Pancreas (tissue), 10 donors: Measurements from ENCODE around the gene CCL19. TPM values are rescaled to one million over a fixed set of nuclear protein-coding genes. Genes with fewer than 3 reads are reported as not detected.
"Not testable (repeated sequence)": the region's sequence is repeated elsewhere in the genome, so short reads cannot be mapped to it uniquely, and the experiment has no call there.

Source experiments
- ATAC-seq, 4 donors: fragments of 200-7000 bp; cut with Tn5 transposase; one replicate each; pipeline versions ENCODE4 v1.8.0 to v1.9.1; 2020; ENCODE audit warnings: mild to moderate bottlenecking in 4 of 4, moderate library complexity in 4 of 4
- DNase-seq, 6 donors: peaks; one replicate each; pipeline ENCODE4 v3.0.0-alpha.2; 2020
- FAIRE-seq: peaks from 2 replicates; lab custom pipeline; 2012; peaks lifted over from hg19 to GRCh38; lab: Jason Lieb, UNC
- H3K27ac ChIP-seq, 4 donors: fragments of 200-600 bp; sonication (generic); 1 replicate in 3 of 4; 2 replicates in 1 of 4; pipeline versions ENCODE4 v1.5.0 to v1.8.0; 2020
- H3K27me3 ChIP-seq, 4 donors: fragments of 200-600 bp; one replicate each; pipeline ENCODE4 v1.8.0; 2021
- H3K36me3 ChIP-seq, 3 donors: fragments of 200-600 bp; sonication (generic) in 1 of 3; one replicate each; pipeline versions ENCODE4 v1.5.0 to v1.8.0; 2020 to 2021
- H3K4me1 ChIP-seq, 3 donors: fragments of 200-600 bp; one replicate each; pipeline ENCODE4 v1.8.0; 2021
- H3K4me3 ChIP-seq, 4 donors: fragments of 200-600 bp; sonication (generic) in 2 of 4; one replicate each; pipeline versions ENCODE4 v1.5.0 to v1.8.0; 2020 to 2021
- H3K9me3 ChIP-seq, 4 donors: fragments of 200-600 bp; one replicate each; pipeline ENCODE4 v1.8.0; 2021
- WGBS, 2 donors: extraction: QIAGEN DNeasy Blood & Tissue Kit; methylation state at CpG; one replicate each; pipeline ENCODE4 v1.1.7; 2013; 5-methylcytosine and 5-hydroxymethylcytosine counted together
- intact Hi-C, 3 donors: fragments of 100-400 bp; cut with DNase I; formaldehyde crosslinking; loops; one replicate each; pipeline versions ENCODE4 v1.11.1 to v1.14.2; 2022
- polyA plus RNA-seq, 2 donors: library from polyadenylated mRNA; stranded (reverse); fragments of 200-250 nt; gene quantifications; one replicate each; pipeline ENCODE4 v1.2.3, GENCODE V29; 2013
- total RNA-seq, 6 donors: library from RNA; stranded (reverse); fragmentation: NEBNext Ultra II Directional in 4 of 6; extraction: Animal tissue kit (Norgen Biotek cat#: 25700) in 4 of 6; gene quantifications; one replicate each; pipeline versions ENCODE4 v1.2.1 to v1.2.4, GENCODE V29; 2021 to 2023
- TF ChIP-seq, protein P1 (sequence below), 4 donors: fragments of 200-600 bp; sonication (generic) in 3 of 4; IDR thresholded peaks; one replicate each; pipeline versions ENCODE4 v1.5.0 to v1.8.0; 2021; ENCODE audit warnings: antibody characterized with exemption in 4 of 4
- donor health status: healthy with polysubstance abuse.
- donor health status: DM: no; HTN: no; CAD: no; lungs with moderate emphysema.
- donor health status: DM: no; HTN: no; CAD: no.
- donor health status: control.
- donor health status: control.
- donor health status: Bipolar disorder and iron deficiency.
- donor health status: DM: yes; HTN: yes; CAD: no.
- donor health status: DM: no; HTN: no; CAD: no.
- donor health status: DM: no; HTN: no; CAD: no.
- donor health status: DM: yes; HTN: yes; CAD: no.

CCL19 gene
- total and polyA plus RNA-seq, 8 donors: 0.35 to 2.8 (median 1.5) TPM; not detected in 2

DNA sequence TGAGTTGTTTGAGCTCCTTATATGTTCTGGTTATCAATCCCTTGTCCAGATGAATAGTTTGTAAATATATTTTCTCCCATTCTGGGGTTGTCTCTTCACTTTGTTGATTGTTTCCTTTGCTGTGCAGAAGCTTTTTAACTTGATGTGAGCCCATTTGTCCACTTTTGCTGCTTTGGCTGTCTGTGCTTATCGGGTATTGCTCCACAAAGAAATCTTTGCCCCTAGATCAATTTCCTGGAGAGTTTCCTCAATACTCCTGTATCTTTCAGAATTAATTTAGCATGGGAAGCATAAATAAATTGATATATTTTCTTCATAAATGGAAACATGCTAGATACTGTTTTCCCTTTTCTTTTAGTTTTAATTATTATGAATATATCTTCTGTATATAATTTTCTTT, 41.4 kb upstream of the CCL19 start:
- FAIRE-seq: no peak
- TF ChIP-seq, protein P1, sequence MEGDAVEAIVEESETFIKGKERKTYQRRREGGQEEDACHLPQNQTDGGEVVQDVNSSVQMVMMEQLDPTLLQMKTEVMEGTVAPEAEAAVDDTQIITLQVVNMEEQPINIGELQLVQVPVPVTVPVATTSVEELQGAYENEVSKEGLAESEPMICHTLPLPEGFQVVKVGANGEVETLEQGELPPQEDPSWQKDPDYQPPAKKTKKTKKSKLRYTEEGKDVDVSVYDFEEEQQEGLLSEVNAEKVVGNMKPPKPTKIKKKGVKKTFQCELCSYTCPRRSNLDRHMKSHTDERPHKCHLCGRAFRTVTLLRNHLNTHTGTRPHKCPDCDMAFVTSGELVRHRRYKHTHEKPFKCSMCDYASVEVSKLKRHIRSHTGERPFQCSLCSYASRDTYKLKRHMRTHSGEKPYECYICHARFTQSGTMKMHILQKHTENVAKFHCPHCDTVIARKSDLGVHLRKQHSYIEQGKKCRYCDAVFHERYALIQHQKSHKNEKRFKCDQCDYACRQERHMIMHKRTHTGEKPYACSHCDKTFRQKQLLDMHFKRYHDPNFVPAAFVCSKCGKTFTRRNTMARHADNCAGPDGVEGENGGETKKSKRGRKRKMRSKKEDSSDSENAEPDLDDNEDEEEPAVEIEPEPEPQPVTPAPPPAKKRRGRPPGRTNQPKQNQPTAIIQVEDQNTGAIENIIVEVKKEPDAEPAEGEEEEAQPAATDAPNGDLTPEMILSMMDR (IDR thresholded peaks at IDR 0.05): no peak
- H3K27me3 ChIP-seq: no peaks in the 10 kb centered on the region

DNA sequence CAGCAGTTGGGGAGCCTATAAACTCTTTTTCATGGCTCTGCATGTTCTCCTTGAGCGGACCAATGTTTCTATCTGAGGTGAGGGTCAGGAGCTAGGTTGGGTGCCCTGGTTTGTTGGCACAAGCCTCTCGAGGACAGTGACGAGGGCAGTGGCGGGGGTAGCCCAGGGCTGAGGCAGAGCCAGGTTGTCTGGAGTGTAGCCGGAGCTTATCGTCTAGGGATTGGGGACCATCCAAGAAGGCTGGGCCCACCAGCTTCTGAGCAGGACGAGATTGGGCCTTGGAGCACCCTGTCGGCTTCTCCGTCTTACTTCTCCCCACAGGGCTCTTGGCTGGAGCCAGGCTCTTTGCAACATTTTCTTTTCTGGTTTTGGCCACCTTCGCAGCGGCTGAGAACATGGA, 32.1 kb upstream of the CCL19 start:
- Histone ChIP-seq H3K4me3 (no peak overlapping the region), H3K36me3 (no peaks in the 10 kb centered on the region), H3K27me3 (no peaks in the 10 kb centered on the region), H3K4me1 (no peaks in the 10 kb centered on the region), H3K9me3 (no peaks in the 10 kb centered on the region), H3K27ac (no peak overlapping the region)
- no peak for FAIRE-seq
- intact Hi-C loops: no loop called here
- 86 to 89% methylated on average over 11 of the region's 11 CpGs for WGBS, 2 donors
- no peak for DNase-seq
- no peak for ATAC-seq
- TF ChIP-seq, protein P1 (IDR thresholded peaks at IDR 0.05): no peak

More for the DNA sequence above, 41.4 kb upstream of the CCL19 start:
- DNase-seq (no peak), ATAC-seq (no peak)
- Histone ChIP-seq H3K4me3 (no peak overlapping the region), H3K36me3 (no peaks in the 10 kb centered on the region), H3K9me3 (no peaks in the 10 kb centered on the region), H3K4me1 (no peaks in the 10 kb centered on the region), H3K27ac (no peak overlapping the region)
- intact Hi-C loops: no loop called here
- 86 to 91% methylated on average over 1 of the region's 1 CpG for WGBS, 2 donors

DNA sequence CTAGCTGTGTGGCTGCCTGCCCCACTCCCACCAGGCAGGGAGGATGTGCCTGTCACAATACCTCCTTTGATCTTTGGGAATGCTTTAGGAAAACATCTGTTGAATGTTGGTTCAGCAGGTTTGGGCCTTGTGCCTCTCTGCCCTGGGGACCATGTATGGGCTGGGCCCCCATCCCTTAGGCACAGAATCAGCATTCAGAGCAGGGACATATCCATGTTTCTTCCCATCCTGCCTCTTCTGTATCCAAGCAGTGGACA, 28.6 kb upstream of the CCL19 start:
- H3K4me3 ChIP-seq, H3K9me3 ChIP-seq, intact Hi-C loops, DNase-seq, H3K36me3 ChIP-seq, H3K27ac ChIP-seq, H3K4me1 ChIP-seq, FAIRE-seq, H3K27me3 ChIP-seq, ATAC-seq: not testable (repeated sequence)

DNA sequence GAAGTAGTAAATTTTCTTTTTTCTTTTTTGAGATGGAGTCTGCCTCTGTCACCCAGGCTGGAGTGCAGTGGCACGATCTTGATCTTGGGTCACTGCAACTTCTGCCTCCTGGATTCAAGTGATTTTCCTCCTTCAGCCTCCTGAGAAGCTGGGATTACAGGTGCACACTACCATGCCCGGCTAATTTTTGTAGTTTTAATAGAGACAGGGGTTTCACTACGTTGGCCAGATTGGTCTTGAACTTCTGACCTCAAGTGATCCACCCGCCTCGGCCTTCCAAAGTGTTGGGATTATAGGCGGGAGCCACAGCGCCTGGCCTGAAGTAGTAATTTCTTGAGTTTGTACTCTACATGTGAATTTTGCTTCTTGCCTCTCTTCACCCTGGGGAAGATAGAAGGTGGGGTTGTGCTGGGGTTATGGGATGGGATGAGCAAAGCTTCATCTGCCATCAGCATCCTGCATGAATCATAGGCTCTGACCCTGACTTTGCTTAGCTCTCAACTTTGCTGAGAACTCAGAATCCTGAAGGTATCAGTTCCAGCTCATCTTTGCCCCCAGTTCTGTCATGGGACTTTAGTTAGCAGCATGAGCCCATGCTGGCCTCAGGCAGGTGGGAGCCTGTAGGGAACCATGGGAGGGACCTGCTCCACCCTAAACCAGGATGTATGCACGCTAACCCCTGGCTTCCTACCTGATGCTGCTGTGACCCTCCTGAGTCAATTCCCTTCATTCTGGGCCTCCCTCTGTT, 28.1 kb upstream of the CCL19 start:
- intact Hi-C loops: no loop called here

DNA sequence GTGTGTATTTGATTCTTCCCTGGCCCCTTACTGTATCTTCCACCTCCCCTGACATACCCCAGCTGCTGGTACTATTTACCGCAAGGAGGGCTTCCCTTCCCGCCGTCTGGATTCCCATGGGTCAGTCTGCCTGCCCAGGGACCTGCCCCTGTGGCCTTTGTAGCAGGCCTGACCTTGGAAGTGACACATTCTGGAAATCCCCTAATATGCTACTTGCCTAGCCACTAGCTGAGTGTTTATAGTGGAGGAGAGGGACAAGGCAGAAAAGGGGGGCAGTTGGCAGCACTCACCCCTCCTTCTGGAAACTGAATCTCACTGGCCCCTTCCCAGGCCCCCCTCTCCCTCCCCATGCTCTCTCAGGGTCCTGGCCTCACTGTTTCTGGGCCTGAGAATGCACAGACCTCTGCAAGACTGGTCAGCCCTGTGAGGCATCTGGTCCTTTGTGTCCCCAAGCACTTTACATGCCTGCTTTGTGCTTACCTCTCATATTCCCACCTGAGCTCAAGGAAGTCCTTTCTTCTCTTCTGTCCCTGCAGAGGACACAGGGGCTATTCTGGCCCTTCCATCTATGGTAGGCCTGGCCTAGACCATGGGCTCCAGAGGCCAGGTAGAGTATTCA, 27.0 kb upstream of the CCL19 start:
- no peak for FAIRE-seq
- 48 to 65% methylated on average over 3 of the region's 3 CpGs for WGBS, 2 donors
- Histone ChIP-seq H3K4me1 (peaks cover 0 to 4% (median 0%) of the 10 kb centered on the region in 3 donors), H3K9me3 (no peaks in the 10 kb centered on the region), H3K4me3 (no peak overlapping the region), H3K36me3 (no peaks in the 10 kb centered on the region), H3K27ac (peak overlapping the region in 1 of 4 donors; percentile 39), H3K27me3 (no peaks in the 10 kb centered on the region)
- ATAC-seq: peak in 3 of 4 donors; percentile 36 to 86 (median 73)
- DNase-seq: peak in 2 of 6 donors; percentile 9 to 30
- TF ChIP-seq, protein P1 (IDR thresholded peaks at IDR 0.05): no peak
- intact Hi-C loops: no loop called here

More for the DNA sequence above, 28.1 kb upstream of the CCL19 start:
- H3K9me3 ChIP-seq: no peaks in the 10 kb centered on the region
- no peaks in the 10 kb centered on the region for H3K27me3 ChIP-seq
- DNase-seq (no peak), FAIRE-seq (no peak), ATAC-seq (no peak)
- H3K36me3 ChIP-seq: no peaks in the 10 kb centered on the region
- no peak overlapping the region for H3K4me3 ChIP-seq
- 80 to 89% methylated on average over 8 of the region's 8 CpGs for WGBS, 2 donors
- peaks cover 0 to 4% (median 0%) of the 10 kb centered on the region in 3 donors for H3K4me1 ChIP-seq
- TF ChIP-seq, protein P1 (IDR thresholded peaks at IDR 0.05): no peak
- H3K27ac ChIP-seq: no peak overlapping the region
